HG03442 (cell line): ENCODE measurements around the gene CERS6.
A peak's percentile ranks its signal among the peaks of the same experiment; 100 is the strongest.

Experiments
- ATAC-seq: cut with Tn5 transposase; IDR thresholded peaks from one replicate; pipeline ENCODE4 v1.9.1; 2021; ENCODE audit warnings: mild to moderate bottlenecking, moderate library complexity; ENCODE audit not compliant: unreplicated experiment

CERS6 gene

GRCh38 chr2:168596881-168597655 lies 141.0 kb downstream of the CERS6 start:
- ATAC-seq = no peak

DNA sequence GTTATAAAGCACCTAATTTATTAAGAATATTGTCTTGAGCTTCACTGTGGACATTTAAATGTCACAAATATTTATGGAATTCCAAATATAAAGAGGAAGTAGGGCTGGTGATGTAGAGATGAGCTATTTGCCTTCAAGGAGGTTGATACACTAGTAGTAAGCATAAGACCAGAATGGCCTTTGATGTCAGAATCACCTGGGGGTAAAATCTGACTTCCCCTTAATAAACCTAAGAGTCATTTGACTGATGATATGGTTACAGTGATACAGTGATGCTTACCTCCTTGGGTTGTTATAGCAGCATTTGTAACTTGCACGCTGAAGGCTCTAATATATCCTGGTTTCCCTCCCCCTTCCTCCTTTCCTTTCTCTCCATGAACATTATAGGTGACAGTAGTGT lies 143.7 kb downstream of the CERS6 start:
- ATAC-seq = no peak

GRCh38 chr2:168600949-168601348 lies 144.9 kb downstream of the CERS6 start:
- ATAC-seq = no peak

DNA sequence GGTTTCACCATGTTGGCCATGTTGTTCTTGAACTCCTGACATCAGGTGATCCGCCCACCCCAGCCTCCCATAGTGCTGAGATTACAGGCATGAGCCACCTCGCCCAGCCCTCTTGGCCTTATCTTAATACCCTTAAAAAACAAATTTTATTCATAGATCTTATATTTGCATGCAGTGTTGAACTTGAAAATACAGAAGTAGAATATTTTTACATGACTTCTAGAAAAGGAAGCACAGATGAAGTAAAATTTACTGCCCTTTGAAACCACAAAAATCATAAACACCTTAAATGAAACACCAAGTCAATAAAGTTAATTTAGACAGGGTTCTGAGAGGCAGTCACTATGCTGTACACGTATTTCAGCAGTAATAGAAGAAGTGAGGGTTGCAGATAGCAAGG lies 145.7 kb downstream of the CERS6 start:
- ATAC-seq = peak; percentile 51

DNA sequence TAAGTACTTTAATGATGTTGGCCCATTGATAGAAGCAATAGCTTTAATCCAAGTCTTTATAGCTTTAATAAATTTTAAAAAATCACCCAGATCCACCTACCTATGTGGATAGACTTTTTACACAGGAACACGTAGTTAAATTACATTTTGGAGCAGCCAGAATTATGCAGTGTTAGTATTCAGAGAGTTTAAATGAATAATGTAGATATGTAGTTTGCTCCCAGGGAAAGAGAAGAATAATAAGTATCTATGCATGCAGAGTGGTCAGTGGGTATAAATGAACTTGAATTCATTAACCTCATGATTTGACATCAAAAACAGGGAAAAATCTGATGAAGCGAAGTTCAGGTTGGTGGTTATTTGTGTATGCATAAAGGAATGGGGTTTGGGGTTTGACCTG lies 146.3 kb downstream of the CERS6 start:
- ATAC-seq = no peak

DNA sequence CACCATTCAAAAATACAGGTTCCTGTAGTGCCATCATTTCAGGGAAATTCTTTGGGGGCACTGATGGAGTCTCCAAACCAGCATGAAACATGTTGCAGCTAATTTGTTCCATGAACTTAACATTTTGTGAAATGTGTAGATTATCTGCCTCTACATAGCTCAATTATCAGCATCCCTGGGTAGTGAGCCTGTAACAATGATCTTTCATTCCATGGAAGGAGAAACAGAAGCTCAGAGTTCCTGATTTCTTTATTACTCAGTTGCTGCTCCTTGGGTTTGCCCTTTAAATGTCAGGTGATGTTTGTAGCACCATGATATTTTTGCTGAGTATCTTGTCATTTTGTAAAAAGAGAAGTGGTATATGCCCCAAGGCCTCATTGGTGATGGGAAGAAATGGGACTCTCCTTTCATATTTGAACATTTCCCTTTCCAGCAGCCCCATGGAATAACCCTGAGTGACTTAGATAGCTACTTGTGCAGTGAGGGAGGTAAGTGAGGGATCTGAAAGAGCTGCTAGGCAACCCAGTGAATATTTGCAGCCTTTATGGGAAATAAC lies 146.9 kb downstream of the CERS6 start:
- no peak for ATAC-seq

GRCh38 chr2:168603439-168603961 lies 147.4 kb downstream of the CERS6 start:
- no peak for ATAC-seq

- ATAC-seq = no peak
Observed at GRCh38 chr2:168604252-168604651, 148.2 kb downstream of the CERS6 start.

DNA sequence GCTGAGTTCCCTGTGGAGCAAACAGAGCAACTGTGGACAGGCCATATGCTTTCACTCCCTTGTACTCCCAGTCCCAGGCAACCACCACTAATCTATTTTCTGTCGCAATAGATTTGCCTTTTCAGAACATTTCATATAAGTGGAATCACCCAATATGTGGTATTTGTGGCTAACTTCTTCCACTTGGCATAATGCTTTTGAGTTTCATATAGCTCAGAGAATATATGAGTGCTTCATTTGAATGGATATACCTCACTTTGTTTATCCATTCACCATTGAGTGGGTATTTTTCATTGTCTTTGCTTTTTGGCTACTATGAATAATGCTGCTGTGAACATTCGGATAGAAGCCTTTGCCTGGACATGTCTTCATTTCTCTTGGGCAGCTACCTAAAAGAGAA lies 151.9 kb downstream of the CERS6 start:
- no peak for ATAC-seq

DNA sequence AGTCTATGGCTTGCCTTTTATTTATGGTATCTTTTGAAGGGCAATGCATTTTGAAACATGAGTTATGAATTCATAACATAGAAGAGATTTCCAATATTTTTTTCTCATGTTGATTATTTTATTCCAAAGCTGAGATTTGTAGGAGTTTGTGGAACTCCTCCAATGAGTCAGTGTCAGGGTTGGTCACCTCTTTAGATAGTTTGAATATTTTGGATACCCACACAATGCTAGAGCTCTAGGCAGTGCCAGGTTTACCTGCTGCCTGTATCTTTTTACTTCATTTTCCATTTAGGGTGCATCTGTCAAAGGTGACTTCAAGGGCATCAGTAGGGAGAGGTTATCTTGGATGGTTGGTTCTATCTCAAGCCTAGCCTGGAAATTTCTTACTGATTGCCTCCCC lies 152.7 kb downstream of the CERS6 start:
- no peak for ATAC-seq

GRCh38 chr2:168611091-168611490 lies 155.0 kb downstream of the CERS6 start:
- ATAC-seq = no peak

- no peak for ATAC-seq
Observed at GRCh38 chr2:168611896-168612650, 156.0 kb downstream of the CERS6 start.

GRCh38 chr2:168612719-168613118 lies 156.6 kb downstream of the CERS6 start:
- ATAC-seq = no peak

DNA sequence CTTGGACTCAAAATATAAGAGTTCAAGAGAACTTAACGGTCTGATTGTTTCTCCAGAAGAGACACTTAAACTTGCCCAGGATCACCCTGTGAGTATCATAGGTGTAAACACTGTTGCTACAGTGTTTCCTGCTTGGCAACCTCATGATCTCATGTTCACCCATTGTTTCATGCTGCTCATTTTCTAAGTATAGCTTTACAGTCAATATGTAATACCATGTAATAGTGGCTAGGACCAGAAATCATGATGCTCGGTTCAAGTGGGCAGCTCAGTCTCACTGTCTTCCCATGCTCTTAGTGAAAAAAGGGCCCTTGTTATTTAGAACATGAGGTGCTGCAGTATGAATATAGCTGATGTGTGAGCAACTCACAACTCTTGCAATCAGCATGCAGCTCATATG lies 157.5 kb downstream of the CERS6 start:
- no peak for ATAC-seq

GRCh38 chr2:168614172-168615018 lies 158.3 kb downstream of the CERS6 start:
- no peak for ATAC-seq

- ATAC-seq = no peak
Observed at GRCh38 chr2:168620554-168620953, 164.5 kb downstream of the CERS6 start.

DNA sequence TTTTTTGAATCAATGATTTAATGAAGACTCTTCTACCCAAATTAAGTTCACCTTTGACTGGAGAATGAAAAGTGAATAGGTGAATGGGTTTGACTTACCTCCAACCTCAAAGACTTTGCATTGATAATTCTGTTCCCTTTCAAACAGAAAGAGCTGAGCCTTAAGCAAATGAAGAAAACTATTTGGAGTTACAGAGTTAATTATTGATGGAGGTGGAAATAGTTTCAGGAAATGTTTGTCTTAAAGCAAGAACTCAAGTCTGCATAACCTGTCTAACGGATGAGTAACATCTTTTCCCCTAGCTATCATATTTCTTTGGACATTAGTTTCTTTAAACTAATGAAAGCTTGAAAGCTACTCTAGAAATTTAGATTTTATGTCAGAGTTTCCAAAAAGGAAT lies 166.5 kb downstream of the CERS6 start:
- ATAC-seq = no peak

DNA sequence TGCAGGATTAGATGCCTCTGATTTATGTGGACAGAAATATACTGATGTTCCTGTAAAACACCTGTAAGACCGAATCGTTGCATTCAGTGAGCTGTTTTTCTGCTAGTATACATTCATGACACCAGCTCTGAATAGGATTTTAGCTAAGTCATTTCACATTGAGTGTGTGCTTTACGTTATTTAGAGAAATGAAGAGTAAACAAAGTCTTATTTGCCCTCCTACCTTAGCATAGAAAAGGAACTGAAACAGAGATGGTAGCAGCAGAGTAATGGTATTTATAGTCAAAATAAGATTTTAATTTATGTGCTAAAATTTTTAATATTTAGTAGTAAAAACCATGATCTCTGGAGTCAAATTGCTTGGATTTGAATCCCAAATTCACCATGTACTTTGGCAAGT lies 168.0 kb downstream of the CERS6 start:
- peak; percentile 45 for ATAC-seq

DNA sequence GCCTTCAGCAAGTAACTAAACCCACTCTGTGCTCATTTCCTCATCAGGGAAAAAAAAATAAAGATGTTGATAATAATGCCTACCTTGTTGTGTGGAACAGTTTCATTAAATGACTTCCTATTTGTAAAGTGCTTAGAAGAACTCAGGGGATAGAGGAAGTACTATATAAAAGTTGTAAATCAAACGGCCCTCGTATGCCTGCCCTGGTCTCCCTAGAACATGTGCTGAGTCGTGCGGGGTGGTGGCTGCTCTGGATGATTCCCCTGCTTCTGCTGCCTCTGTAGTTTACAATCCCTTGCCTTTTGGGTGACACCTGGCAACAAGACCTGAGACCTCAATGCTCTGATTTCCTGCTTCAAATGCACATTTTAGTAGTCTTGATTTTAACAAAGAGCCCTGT lies 170.0 kb downstream of the CERS6 start:
- no peak for ATAC-seq

- ATAC-seq = no peak
Observed at GRCh38 chr2:168626647-168627046, 170.6 kb downstream of the CERS6 start.

DNA sequence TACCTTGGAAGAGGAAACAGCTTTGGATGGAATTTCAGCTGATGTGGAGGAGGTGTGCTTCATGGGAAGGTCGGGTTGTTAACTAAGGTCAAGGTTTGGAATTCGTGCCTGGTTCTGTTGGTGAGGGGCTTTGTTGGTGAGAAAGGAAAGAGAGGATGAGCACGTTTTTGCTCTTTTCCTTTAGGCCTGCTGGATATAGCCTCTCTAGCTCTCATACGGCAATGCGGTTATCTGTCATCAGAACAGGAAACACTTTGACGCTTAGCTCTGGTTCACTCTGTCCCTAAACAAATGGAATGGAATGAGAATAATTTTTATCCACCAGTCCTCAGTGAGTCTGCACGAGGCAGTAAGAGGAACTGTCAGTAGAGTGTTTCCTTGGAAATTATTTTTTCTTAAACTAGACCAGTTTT lies 176.6 kb downstream of the CERS6 start:
- no peak for ATAC-seq
